ACHN (cell line): Measurements from ENCODE around the gene ASCL3.
"Not testable (repeated sequence)": the region's sequence is repeated elsewhere in the genome, so short reads cannot be mapped to it uniquely, and the experiment has no call there.

Source experiments
- DNase-seq: peaks from one replicate; pipeline ENCODE4 v3.0.0-alpha.2; 2015
- in situ Hi-C: cut with HindIII; loops from 2 replicates; pipeline ENCODE4 v1.10.0; 2017; ENCODE audit warnings: low sequenced_read_pairs, low pct_ligation_motif_present, low pct_unique_long_range_greater_than_20kb

The ASCL3 gene

DNA sequence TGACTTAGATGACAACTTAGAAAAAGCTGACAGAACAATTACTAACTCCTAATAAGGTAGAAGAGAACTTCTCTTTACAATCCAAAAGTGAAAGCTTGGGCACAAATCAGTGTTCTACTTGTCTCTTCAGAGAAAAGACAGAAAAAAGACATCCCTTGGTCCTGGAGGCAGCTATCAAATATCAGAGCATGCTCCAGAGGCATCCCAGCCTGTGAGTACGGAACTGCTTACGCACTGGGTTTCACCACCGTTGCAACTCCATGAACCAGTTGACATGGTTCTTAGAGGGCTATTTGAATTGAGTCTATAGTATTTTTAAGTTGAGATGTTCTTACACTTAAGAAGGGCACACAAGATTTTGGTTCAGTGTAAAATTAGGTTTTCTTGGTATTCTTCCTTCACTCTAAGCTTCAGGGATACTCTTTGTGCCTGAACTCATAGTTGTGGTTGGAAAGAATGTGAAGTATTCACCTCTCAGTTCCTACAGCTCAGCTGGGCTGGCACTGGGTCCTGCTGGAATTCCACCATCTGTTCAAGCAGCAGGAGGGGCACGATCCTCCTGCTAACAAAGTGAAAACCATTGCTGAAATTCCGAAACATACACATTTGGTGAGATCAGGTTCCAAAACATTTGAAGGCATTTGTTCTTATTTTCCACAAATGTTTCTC, 25.5 kb downstream of the ASCL3 start:
- in situ Hi-C loops: no loop called here
- peak; percentile 88 for DNase-seq

DNA sequence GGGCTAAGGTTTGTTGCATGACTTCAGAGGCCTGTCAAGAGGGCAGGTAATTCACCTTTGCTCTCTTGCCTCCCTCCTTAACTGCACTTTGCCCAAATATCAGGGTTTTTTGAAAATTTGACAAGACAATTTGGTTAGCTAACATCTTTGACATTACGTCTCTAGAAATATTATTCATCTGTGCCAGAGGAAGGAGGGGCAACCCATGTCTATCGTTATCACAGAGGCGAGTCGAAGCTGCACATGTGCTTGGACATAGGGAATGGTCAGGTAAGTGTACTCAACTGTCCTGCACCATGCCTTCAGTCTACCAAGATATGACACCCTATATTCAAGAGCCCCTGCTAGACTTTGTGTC, 28.2 kb downstream of the ASCL3 start:
- in situ Hi-C loops: no loop called here

DNA sequence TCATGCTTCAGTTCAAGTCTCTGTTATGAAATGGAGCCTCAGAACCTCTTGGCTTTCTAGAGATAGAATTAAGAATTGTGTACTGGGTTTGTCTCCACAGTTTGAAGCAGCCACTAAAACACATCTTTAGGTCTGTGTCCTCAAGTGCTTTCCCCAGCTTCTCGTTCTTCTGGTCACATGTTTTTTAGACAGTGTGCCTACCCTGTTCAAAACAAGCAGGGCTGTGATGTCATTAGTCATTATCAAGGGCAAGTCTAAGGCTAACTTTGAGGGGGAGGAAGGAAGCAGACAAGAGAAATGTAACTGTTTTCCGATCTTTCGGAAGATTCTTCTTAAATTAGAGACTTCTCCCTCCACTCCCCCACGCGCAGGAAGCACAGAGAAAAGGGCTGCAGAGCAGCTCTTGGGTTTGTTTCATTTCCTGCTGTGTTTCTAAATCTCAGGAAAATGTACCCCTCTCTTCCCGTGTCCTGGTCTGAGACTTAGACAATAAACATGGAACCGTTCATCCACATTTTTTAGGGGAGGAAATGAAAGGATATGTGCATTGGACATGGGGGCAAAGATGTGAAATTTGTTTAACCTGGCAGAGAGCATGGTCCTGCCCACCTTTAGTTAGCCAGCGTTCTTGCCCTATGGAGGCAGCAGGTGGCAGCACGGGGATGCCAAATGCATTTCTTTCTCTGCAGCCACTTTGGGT, 28.7 kb downstream of the ASCL3 start:
- in situ Hi-C loops: no loop called here
- peak; percentile 37 for DNase-seq

More for the DNA sequence above, 28.2 kb downstream of the ASCL3 start:
- no peak for DNase-seq

DNA sequence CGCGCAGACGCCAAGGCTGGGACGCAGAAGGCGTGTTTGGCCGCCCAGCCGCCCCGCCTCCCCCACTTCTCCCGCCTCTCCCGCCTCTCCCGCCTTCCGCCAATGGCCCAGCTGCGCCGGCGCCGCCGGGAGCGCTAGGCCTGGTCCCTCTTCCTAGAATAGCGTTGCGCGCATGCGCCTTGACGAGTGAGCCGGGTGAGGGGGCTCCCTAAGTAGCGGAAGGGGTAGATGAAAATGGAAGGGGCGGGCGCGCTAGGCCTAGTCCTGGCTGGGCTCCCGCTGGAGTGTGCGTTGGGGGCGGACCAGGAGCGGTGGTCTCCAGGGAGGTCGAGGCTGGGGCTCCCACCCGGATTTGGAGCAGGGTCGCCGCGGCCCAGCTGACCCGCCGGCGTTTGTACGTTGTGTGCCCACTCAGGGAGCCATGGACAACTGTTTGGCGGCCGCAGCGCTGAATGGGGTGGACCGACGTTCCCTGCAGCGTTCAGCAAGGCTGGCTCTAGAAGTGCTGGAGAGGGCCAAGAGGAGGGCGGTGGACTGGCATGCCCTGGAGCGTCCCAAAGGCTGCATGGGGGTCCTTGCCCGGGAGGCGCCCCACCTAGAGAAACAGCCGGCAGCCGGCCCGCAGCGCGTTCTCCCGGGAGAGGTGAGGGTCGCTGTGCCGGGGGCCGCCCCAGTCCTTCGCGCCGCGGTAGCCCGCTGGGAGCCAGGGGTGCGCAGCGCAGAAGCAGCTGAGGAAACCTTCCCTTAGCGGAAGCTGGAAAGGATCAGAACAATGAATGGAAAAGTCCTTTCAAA, 31.6 kb downstream of the ASCL3 start, which contains the start of gene AKIP1:
AKIP1 (plus strand) TSS at position 161 of the 795 bp plus-strand sequence; CDS start at position 422, 261 bp downstream.
- in situ Hi-C loops: no loop called here
- peak; percentile 93 for DNase-seq

DNA sequence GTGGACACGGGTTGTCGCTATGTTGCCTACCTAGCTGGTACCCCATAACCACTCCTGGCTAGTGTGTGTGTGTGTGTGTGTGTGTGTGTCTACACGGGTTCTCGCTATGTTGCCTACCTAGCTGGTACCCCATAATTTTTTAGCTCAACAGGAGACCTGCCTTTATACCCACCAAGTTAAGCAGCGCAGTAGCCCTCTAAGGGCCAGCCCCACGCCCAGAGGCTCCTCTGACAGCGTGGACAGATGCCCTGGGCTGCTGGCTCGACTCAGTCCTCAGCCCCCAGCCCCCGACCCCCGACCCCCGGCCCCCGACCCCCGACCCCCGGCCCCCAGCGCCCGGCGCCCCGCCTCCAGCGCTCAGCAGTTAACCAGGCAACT, 32.2 kb downstream of the ASCL3 start:
- no peak for DNase-seq
- in situ Hi-C loops: no loop called here

DNA sequence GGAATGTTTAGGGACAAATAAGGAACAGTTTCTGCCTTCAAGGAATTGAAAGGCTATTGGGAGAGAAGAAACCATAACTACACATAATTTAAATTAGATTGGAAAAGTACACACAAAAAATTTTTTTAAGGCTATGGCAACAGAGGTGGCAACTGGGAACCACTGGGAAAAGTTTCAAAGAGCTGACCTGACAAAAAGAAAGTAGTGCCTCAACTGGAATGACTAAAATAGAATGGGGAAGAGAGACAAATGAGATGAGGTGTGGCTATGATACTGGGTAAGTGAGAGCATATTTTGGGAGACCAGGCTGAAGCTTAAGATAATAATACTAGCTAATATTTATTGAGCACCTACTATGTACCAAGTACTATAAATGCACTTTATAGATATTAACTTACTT, 34.7 kb downstream of the ASCL3 start:
- in situ Hi-C loops: no loop called here

DNA sequence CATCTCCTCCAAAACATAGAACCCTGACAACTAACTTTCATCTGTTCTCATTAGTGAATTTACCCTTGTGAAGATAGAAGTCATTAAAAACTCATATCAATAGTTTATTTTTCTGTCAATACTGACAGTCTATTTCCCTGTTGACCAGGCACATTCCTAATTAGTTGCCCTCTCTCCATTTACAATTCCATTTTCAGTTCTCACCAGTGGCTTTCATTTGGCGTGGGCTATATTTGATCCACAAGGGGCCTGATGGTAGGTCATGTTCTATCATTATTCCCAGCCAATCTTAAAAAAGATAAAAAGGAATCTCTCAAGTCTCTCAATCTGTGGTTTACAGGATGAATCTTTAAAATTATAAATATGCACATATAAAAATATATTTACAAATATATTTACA, 35.7 kb downstream of the ASCL3 start:
- in situ Hi-C loops: no loop called here
- no peak for DNase-seq

More for the DNA sequence above, 34.7 kb downstream of the ASCL3 start:
- DNase-seq: no peak

DNA sequence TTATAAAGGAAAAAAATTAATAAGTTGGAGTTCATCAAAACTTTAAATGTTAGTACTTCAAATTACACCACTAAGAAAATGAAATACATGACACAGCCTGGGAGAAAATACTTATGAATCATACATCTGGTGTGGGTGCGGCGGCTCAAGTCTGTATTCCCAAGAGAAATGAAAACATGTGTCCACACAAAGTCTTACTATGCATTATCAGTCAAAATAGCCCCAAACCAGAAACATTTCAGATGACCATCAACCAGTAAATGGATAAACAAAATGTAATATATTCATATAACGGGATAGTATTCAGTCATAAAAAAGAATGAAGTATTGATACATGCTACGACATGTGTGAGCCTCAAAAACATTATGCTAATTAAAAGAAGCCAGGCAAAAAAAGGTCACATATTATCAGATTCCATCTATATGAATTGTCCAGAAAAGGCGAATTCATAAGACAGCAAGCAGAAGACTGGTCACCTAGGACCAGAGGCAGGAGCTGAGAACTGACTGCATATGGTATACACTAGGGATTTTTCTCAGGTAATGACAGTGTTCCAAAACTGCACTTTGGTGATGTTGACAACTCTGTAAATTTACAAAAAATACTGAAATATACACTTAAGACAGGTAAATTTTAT, 37.2 kb downstream of the ASCL3 start:
- in situ Hi-C loops: no loop called here
- DNase-seq: no peak

DNA sequence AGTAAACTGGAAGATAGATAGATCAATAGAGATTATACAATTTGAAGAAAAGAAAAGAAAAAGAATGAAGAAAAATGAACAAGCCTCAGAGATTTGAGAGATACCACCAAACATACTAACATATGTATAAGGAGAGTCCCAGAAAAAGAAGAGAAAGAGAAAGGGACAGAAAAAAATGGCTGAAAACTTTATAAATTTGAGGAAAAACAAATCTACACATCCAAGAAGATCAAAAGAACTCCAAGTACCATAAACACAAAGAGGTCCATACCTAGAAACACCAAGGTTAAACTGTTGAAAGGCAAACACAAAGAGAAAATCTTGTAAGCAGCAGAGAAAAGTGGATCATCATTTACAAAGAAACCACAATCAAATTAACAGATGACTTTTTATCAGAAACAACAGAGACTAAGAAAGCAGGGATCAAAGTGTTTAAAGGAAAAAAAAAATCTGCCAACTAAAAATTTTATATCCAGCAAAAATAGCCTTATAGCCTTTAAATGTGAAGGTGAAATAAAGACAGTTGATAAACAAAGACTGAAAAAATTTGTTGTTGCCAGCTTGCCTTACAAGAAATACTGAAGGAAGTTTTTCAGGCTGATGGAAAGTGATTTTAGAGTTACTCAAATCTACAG, 43.6 kb downstream of the ASCL3 start:
- in situ Hi-C loops: no loop called here
- no peak for DNase-seq

DNA sequence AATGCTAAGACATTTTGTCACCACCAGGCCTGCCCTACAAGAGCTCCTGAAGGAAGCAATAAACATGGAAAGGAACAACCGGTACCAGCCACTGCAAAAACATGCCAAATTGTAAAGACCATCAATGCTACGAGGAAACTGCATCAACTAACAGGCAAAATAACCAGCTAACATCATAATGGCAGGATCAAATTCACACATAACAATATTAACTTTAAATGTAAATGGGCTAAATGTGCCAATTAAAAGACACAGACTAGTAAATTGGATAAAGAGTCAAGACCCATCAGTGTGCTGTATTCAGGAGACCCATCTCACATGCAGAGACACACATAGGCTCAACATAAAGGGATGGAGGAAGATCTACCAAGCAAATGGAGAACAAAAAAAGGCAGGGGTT, 51.6 kb downstream of the ASCL3 start:
- DNase-seq, in situ Hi-C loops: not testable (repeated sequence)
